ENCODE measurements around the gene NKTR.

- no peak for TF ChIP-seq EZH2 (IDR thresholded peaks at IDR 0.05; ENCODE audit: borderline replicate concordance, low read depth, low read length, poor library complexity, severe bottlenecking)
- no peak for TF ChIP-seq CTCF (conservative IDR thresholded peaks at IDR 0.05; ENCODE audit: low read depth, low read length)
These were observed 57.7 kb downstream of the NKTR start for GRCh38 chr3:42658091-42658770.

Measured in A673 (cell line).